ENCODE data around the gene TINAGL1. TPM values are rescaled to one million over a fixed set of nuclear protein-coding genes. Genes with fewer than 3 reads are reported as not detected.
A peak's percentile ranks its signal among the peaks of the same experiment; 100 is the strongest.

The TINAGL1 gene
- total RNA-seq, 4 donors from 2014 or later = 89.7 to 661 (median 197) TPM

- ATAC-seq (ENCODE audit: low FRiP score) (no peak), DNase-seq (ENCODE audit: low spot score) (no peak)
- TF ChIP-seq CTCF (IDR thresholded peaks at IDR 0.05) = no peak
These were observed 35.1 kb upstream of the TINAGL1 start for GRCh38 chr1:31541194-31541593.

DNA sequence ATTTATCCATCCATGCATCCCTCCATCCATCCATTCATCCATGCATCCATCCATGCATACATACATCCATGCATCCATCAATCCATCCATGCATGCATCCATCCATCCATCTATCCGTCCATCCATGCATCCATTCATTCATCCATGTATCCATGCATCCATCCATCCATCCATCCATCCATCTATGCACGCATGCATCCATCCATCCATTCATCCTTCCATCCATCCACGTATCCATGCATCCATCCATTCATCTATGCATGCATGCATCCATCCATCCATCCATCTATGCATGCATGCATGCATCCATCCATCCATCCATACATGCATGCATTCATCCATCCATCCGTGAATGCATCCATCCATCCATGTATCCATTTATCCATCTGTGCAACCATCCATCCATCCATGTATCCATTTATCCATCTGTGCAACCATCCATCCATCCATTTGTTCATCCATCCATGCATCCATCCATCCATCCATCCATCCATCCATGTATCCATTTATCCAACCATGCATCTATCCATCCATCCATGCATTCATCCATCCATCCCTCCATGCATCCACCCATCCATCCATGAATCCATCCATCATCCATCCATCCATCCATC is 30.3 kb upstream of the TINAGL1 start:
- no peak for TF ChIP-seq CTCF (IDR thresholded peaks at IDR 0.05)
- ATAC-seq (ENCODE audit: low FRiP score) (no peak), DNase-seq (ENCODE audit: low spot score) (no peak)

DNA sequence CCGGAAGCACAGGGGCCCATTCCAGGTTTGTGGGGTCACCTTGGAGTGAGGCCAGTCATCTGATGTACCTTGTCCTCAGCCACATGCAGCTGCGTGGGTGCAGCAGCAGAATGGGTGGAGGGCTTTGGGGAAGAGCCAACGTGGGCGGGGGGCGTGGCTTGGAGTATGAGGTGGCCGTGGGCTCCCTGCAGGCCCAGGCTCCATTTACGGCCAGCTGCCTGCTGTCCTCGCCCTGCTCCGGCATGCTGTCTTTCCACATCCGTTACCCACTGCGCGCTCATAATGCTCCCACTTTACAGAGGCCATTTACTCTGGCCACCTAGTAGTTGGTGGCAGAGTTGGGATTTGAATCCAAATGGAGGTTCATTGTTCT is 27.8 kb upstream of the TINAGL1 start:
- no peak for TF ChIP-seq CTCF (IDR thresholded peaks at IDR 0.05)
- DNase-seq (ENCODE audit: low spot score) = no peak
- ATAC-seq (ENCODE audit: low FRiP score) = peak; percentile 20

DNA sequence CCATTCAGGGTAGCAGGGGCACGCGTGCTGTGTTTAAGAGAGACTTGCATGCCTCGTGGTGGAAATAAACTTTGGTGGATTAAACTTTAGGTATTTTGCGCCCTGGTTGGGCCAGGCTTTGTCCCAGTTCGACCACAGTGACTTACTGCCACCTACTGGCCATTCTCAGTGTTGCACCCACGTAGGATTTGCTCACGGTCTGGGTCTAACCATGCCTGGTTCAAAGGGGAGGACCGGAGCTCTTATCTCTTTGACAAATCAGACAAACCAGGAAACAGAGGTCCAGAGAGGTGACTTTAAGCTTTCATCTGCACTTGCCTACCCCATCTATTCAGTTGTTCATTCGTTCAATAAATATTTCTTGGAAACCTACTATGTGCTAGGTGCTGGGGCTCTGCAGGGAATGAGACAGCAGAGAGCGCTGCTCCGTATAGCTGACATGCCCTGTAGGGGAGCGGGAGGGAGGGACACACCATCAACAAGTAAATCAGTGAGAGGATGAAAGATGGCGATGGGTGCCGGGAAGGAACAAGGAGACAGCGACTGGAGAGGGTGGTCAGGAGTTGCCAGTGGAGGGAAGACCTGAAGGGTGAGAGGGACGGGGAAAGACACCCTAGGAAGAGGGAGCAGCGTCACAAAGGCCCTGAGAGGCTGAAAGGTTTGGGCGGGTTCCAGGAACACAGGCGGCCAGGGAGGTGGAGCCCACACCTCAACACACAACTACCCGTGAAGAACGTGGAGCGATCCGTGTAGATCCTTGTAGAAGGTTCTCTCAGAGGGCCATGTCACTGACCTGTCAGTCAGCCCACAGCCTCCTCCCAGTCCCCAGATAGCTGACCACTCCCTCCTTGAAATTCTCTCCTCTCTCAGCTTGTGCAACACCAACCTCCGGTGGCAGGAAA is 27.2 kb upstream of the TINAGL1 start:
- peak; percentile 98 for DNase-seq (ENCODE audit: low spot score)
- TF ChIP-seq CTCF (IDR thresholded peaks at IDR 0.05) = peak in 2 of 3 donors; percentile 55 to 74
- ATAC-seq (ENCODE audit: low FRiP score) = peak; percentile 95

DNA sequence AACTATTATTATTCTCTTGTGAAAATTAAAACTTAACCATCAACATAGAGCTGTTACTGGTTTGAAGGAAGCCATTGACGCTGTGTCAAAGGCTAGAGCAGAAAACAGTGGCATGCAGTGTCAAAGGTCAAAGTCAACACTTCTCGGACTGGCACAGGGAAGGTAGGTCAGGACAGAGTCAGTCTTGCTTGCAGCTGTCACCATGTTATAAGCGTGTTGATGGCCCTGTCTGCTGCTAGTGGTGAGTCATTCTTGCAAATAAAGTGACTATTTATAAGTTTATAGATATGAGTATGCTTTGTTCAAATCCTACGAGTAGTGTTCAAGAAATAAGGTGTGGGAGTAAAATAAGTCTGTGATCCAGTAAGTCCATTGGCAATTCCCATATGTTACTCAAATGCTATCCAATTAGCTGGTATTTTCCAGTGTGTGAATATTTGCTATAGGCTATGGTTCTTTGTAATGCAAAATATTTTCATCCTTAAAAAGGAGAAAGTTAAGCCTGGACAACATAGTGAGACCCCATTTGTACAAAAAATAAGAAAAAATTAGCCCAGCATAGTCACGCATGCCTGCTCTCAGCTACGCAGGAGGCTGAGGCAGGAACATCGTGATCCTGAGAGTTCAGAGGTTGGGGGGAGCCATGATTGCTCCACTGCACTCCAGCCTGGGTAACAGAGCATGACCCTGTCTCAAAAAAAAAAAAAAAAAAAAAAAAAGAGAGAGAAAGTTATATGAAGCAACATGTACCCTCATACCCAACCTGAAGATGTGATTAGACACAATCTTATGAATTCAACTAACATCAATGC is 26.3 kb upstream of the TINAGL1 start:
- no peak for DNase-seq (ENCODE audit: low spot score)
- no peak for ATAC-seq (ENCODE audit: low FRiP score)
- no peak for TF ChIP-seq CTCF (IDR thresholded peaks at IDR 0.05)

GRCh38 chr1:31551208-31551607 is 25.1 kb upstream of the TINAGL1 start:
- no peak for TF ChIP-seq CTCF (IDR thresholded peaks at IDR 0.05)
- DNase-seq (ENCODE audit: low spot score) (no peak), ATAC-seq (ENCODE audit: low FRiP score) (no peak)
